Gastroesophageal sphincter (tissue), 3 donors: Measurements from ENCODE around the gene STAT4.

Source experiments
- CTCF ChIP-seq, 4 experiments: fragments of 200-600 bp in 2 of 4; fragments of 450-650 bp in 2 of 4; sonication (generic) in 1 of 4; IDR thresholded peaks; one replicate each; pipeline ENCODE4 v1.5.1; 2017 to 2019; ENCODE audit warnings: antibody characterized with exemption in 4 of 4, mild to moderate bottlenecking in 2 of 4, moderate library complexity in 2 of 4
- EP300 ChIP-seq: sonication (generic); formaldehyde crosslinking; IDR thresholded peaks from one replicate; pipeline ENCODE4 v1.6.1; 2017; ENCODE audit warnings: antibody characterized with exemption, mild to moderate bottlenecking
- POLR2A ChIP-seq, 2 donors: fragments of 450-650 bp; IDR thresholded peaks; one replicate each; pipeline ENCODE4 v1.6.1; 2017; ENCODE audit warnings: antibody characterized with exemption in 2 of 2, mild to moderate bottlenecking in 2 of 2, moderate library complexity in 1 of 2
- POLR2AphosphoS5 ChIP-seq: sonication (generic); formaldehyde crosslinking; IDR thresholded peaks from one replicate; pipeline ENCODE4 v1.6.1; 2017; ENCODE audit warnings: antibody characterized with exemption

GRCh38 chr2:191010887-191011885 lies 139.6 kb downstream of the STAT4 start:
- TF ChIP-seq CTCF (IDR thresholded peaks at IDR 0.05) = no peak
- no peak for TF ChIP-seq POLR2AphosphoS5
- TF ChIP-seq POLR2A (IDR thresholded peaks at IDR 0.05) = no peak
- no peak for TF ChIP-seq EP300
